Esophagus squamous epithelium (tissue), 5 donors: ENCODE results near the gene AOPEP. TPM values are rescaled to one million over a fixed set of nuclear protein-coding genes. Genes with fewer than 3 reads are reported as not detected.

ENCODE experiments used
- DNase-seq: peaks from one replicate; lab custom pipeline; 2025; lab: John Stamatoyannopoulos, UW
- H3K27ac ChIP-seq, 4 donors: fragments of 200-600 bp; sonication (generic); one replicate each; pipeline ENCODE4 v1.5.1; 2016 to 2019; ENCODE audit warnings: mild to moderate bottlenecking in 1 of 4
- H3K27me3 ChIP-seq, 4 donors: fragments of 200-600 bp; sonication (generic); 1 replicate in 3 of 4; 2 replicates in 1 of 4; pipeline versions ENCODE4 v1.5.1 to v1.6.0; 2017 to 2021; ENCODE audit warnings: antibody characterized with exemption in 1 of 4
- H3K36me3 ChIP-seq, 3 donors: fragments of 200-600 bp; sonication (generic); one replicate each; pipeline ENCODE4 v1.5.1; 2016 to 2019
- H3K4me1 ChIP-seq, 3 donors: fragments of 200-600 bp; sonication (generic); one replicate each; pipeline ENCODE4 v1.5.1; 2017 to 2019
- H3K4me3 ChIP-seq, 4 donors: fragments of 200-600 bp; sonication (generic); 1 replicate in 3 of 4; 2 replicates in 1 of 4; pipeline ENCODE4 v1.5.1; 2016 to 2019; ENCODE audit warnings: mild to moderate bottlenecking in 2 of 4, moderate library complexity in 1 of 4
- H3K9me3 ChIP-seq, 3 donors: fragments of 200-600 bp; sonication (generic); one replicate each; pipeline ENCODE4 v1.5.1; 2016 to 2019
- POLR2A ChIP-seq, 4 donors: fragments of 450-650 bp; IDR thresholded peaks; one replicate each; pipeline ENCODE4 v1.6.1; 2017; ENCODE audit warnings: antibody characterized with exemption in 4 of 4, mild to moderate bottlenecking in 4 of 4, moderate library complexity in 3 of 4
- WGBS, 2 donors: methylation state at CpG; one replicate each; pipeline ENCODE4 v1.1.5; 2018; 5-methylcytosine and 5-hydroxymethylcytosine counted together
- intact Hi-C: fragments of 100-400 bp; cut with DNase I; formaldehyde crosslinking; loops from one replicate; pipeline ENCODE4 v1.15.0; 2022
- total RNA-seq, 4 donors: library from RNA; depleted of rRNA; stranded (reverse); fragments of >200 nt; gene quantifications; one replicate each; pipeline ENCODE4 v1.1.0, GENCODE V29; 2016
- TF ChIP-seq, protein P1 (sequence below), 6 experiments: fragments of 450-650 bp in 4 of 6; fragments of 200-600 bp in 2 of 6; sonication (generic) in 2 of 6; IDR thresholded peaks; one replicate each; pipeline ENCODE4 v1.5.1; 2016 to 2019; ENCODE audit warnings: antibody characterized with exemption in 6 of 6, mild to moderate bottlenecking in 4 of 6, moderate library complexity in 4 of 6
- donor health status: DM: yes; HTN: yes; CAD: no.

Gene AOPEP
- total RNA-seq, 4 donors from 2014 or later = 101 to 300 (median 115) TPM

DNA sequence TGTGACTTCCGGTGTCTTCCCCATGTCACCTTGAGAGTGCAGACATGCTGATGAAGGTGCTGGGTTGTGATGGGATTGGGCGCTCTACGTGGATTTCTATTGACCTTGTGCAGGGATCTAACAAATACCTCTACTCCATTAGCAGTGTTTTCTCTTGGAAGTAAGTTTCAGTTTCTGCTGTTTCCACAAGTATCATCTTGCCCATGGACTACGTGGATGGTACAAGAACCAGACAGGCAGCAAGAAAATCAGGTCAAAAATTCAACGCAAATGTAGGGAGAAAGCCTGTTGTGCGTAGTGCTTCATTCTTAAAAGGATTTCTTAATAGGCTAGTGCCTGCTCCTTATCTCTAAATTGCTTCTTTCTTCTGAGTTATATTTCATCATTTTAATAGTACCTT is 60.8 kb downstream of the AOPEP start:
- H3K27ac ChIP-seq = peak overlapping the region; percentile 49 to 79 (median 69)
- H3K9me3 ChIP-seq = no peaks in the 10 kb centered on the region
- TF ChIP-seq POLR2A (IDR thresholded peaks at IDR 0.05) = no peak
- TF ChIP-seq, protein P1, sequence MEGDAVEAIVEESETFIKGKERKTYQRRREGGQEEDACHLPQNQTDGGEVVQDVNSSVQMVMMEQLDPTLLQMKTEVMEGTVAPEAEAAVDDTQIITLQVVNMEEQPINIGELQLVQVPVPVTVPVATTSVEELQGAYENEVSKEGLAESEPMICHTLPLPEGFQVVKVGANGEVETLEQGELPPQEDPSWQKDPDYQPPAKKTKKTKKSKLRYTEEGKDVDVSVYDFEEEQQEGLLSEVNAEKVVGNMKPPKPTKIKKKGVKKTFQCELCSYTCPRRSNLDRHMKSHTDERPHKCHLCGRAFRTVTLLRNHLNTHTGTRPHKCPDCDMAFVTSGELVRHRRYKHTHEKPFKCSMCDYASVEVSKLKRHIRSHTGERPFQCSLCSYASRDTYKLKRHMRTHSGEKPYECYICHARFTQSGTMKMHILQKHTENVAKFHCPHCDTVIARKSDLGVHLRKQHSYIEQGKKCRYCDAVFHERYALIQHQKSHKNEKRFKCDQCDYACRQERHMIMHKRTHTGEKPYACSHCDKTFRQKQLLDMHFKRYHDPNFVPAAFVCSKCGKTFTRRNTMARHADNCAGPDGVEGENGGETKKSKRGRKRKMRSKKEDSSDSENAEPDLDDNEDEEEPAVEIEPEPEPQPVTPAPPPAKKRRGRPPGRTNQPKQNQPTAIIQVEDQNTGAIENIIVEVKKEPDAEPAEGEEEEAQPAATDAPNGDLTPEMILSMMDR (IDR thresholded peaks at IDR 0.05) = no peak
- no peak overlapping the region for H3K4me3 ChIP-seq
- H3K4me1 ChIP-seq = peaks cover 0 to 48% (median 11%) of the 10 kb centered on the region in 3 donors
- H3K27me3 ChIP-seq = no peaks in the 10 kb centered on the region
- 38 to 56% methylated on average over 5 to 6 of the region's 6 CpGs for WGBS, 2 donors
- no peaks in the 10 kb centered on the region for H3K36me3 ChIP-seq
- no peak for DNase-seq
- intact Hi-C loops = loop anchor here (10.0 kb wide), 1 partner anchor 218 kb away; no protein-coding TSS in a partner anchor

DNA sequence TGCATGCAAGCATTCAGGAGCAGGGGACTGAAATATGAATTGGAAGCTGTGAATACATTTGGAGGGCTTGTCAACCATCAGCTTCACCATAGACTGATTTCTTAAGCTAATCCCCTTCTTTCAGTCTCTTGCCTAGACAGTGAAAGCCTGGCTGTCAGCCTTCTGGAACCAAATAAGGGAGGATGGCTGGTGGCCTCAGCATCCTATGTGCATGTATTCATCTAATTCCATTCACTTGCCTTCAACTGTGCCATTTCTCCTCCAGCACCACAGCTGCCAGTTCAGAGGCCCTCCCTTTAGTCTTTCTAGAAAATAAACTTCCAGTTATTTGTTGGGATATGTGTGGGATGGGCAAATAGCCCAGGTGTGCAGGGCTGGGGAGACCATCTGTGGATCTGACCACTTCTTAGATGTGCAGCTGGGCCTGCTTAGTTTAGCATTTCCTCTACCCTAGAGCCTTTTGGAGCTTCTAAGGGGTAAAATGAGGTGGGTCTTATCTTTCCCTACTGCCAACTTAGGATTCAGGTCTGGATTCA is 62.1 kb downstream of the AOPEP start:
- TF ChIP-seq POLR2A (IDR thresholded peaks at IDR 0.05) = no peak
- no peak for DNase-seq
- Histone ChIP-seq H3K4me1 (peaks cover 0 to 48% (median 15%) of the 10 kb centered on the region in 3 donors), H3K27me3 (no peaks in the 10 kb centered on the region), H3K4me3 (no peak overlapping the region), H3K36me3 (no peaks in the 10 kb centered on the region), H3K9me3 (no peaks in the 10 kb centered on the region), H3K27ac (peak overlapping the region in 2 of 4 donors; percentile 7 to 79)
- intact Hi-C loops = loop anchor here (10.0 kb wide), 1 partner anchor 216 kb away; no protein-coding TSS in a partner anchor

DNA sequence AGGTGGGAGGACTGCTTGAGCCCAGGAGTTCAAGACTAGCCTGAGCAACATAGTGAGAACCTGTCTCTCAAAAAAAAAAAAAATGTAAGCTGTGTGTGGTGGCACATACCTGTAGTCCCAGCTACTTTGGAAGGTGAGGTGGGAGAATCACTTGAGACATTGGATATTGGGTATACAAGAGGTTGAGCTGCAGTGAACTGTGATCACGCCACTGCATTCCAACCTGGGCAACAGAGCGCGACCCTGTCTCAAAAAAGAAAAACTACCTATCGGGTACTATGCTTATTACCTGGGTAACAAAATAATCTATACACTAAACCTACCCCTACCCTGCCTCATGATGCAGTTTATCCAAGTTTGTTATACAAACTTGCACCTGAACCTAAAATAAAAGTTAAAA is 64.9 kb downstream of the AOPEP start:
- H3K9me3 ChIP-seq = no peaks in the 10 kb centered on the region
- H3K4me3 ChIP-seq = no peak overlapping the region
- TF ChIP-seq, protein P1 (IDR thresholded peaks at IDR 0.05) = no peak
- TF ChIP-seq POLR2A (IDR thresholded peaks at IDR 0.05) = no peak
- intact Hi-C loops = loop anchor here (10.0 kb wide), 1 partner anchor 143 kb away; no protein-coding TSS in a partner anchor
- 94 to 98% methylated on average over 4 of the region's 4 CpGs for WGBS, 2 donors
- H3K27ac ChIP-seq = no peak overlapping the region
- H3K4me1 ChIP-seq = peaks cover 4 to 56% (median 16%) of the 10 kb centered on the region in 3 donors
- H3K27me3 ChIP-seq = no peaks in the 10 kb centered on the region
- no peak for DNase-seq
- peaks cover 0 to 5% (median 0%) of the 10 kb centered on the region in 3 donors for H3K36me3 ChIP-seq

DNA sequence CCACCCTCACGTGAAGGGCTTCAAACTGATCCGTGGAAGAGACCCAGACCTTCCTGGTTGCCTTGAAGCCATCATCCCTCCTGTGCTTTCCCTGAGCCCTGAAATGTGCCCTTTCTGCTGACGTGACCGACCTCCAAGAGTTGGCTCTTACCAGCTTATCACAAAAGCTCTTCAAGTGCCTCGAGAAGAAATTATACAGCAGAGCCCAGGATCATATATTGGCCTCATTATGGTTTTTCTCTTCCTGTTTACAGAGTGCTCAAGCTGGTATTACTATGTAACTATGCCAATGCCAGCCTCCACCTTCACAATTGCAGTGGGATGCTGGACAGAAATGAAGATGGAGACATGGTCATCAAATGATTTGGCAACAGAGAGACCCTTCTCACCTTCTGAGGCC is 66.0 kb downstream of the AOPEP start:
- no peak for DNase-seq
- no peaks in the 10 kb centered on the region for H3K9me3 ChIP-seq
- H3K27me3 ChIP-seq = no peaks in the 10 kb centered on the region
- 48 to 79% methylated on average over 5 of the region's 5 CpGs for WGBS, 2 donors
- intact Hi-C loops = loop anchor here (10.0 kb wide), 1 partner anchor 142 kb away; no protein-coding TSS in a partner anchor
- peaks cover 4 to 47% (median 16%) of the 10 kb centered on the region in 3 donors for H3K4me1 ChIP-seq
- H3K36me3 ChIP-seq = peaks cover 0 to 5% (median 0%) of the 10 kb centered on the region in 3 donors
- peak overlapping the region; percentile 52 to 85 (median 72) for H3K27ac ChIP-seq
- TF ChIP-seq, protein P1 (IDR thresholded peaks at IDR 0.05) = no peak
- TF ChIP-seq POLR2A (IDR thresholded peaks at IDR 0.05) = no peak
- H3K4me3 ChIP-seq = no peak overlapping the region

DNA sequence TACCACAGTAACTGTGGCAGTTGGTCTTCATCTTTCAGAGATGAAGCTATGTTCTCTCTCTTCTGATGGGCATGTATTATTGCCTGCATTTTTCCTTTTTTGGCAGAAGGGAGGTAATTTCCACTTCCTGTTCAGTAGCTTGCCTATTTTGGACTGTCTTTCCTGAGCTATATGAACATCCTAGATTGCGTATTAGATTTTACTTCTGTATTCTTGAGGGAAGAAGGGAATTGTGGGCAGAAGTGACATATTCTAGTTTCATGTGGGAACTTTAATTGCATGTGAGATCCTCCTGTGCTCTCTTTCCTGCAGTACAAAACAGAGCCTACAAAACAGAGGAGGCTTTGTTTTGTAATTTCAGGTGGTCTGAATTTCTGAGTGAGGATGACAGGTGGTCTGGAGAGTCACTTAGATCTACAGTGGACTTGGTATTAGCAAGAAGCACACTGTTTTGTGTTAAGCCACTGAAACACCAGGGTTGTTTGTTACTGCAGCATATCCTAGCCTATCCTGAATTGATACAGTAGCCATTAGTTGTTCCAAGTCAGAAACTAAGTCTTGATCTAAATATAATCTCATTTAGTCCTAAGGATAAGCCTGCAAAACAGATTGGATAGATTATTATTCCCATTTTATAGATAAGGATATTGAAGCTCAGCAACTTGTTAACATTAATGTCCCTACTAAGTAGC is 68.1 kb downstream of the AOPEP start:
- Histone ChIP-seq H3K9me3 (no peaks in the 10 kb centered on the region), H3K27me3 (no peaks in the 10 kb centered on the region), H3K4me1 (peaks cover 18 to 51% (median 35%) of the 10 kb centered on the region in 3 donors), H3K36me3 (peaks cover 0 to 5% (median 0%) of the 10 kb centered on the region in 3 donors), H3K27ac (no peak overlapping the region), H3K4me3 (no peak overlapping the region)
- TF ChIP-seq, protein P1 (IDR thresholded peaks at IDR 0.05) = no peak
- TF ChIP-seq POLR2A (IDR thresholded peaks at IDR 0.05) = no peak
- WGBS, 2 donors = 94 to 100% methylated on average over 1 of the region's 1 CpG
- DNase-seq = no peak
- intact Hi-C loops = loop anchor here (10.0 kb wide), 1 partner anchor 140 kb away; no protein-coding TSS in a partner anchor
